Keratinocyte (primary cell): Measurements from ENCODE around the gene PYROXD2.

ENCODE experiments used
- EZH2 ChIP-seq: IDR thresholded peaks from one replicate; pipeline ENCODE4 v1.6.1; 2012; ENCODE audit warnings: inconsistent platforms, mild to moderate bottlenecking, low read length, moderate library complexity
- TF ChIP-seq, protein P1 (sequence below), 3 experiments: IDR thresholded peaks in 1 of 3; conservative IDR thresholded peaks in 1 of 3; optimal IDR thresholded peaks in 1 of 3; 2 replicates in 2 of 3; 3 replicates in 1 of 3; pipeline versions ENCODE3 to v1.5.1; 2011; ENCODE audit warnings: low read length in 3 of 3, mild to moderate bottlenecking in 3 of 3, moderate library complexity in 2 of 3, control low read depth in 1 of 3, inconsistent platforms in 1 of 3; ENCODE audit not compliant: insufficient read depth in 2 of 3; ENCODE audit errors: extremely low read depth in 1 of 3

DNA sequence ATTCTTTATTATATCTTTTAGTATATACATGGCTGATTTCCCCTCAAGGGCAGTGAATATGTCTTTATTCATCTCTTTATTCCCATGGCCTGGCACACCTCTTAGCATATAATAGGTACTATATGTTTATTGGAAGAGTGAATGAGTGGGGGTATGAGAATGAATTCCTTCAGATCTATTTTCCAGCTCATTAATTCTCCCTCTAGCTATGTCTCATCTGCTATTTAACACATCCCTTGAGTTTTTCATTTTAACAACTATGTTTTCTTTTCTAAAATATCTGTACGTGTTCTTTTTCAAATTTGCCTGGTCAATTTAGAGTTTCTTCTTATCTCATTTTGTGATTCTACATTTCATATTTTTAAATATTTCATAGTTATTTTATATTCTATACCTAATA, 17.3 kb upstream of the PYROXD2 start:
- TF ChIP-seq, protein P1, sequence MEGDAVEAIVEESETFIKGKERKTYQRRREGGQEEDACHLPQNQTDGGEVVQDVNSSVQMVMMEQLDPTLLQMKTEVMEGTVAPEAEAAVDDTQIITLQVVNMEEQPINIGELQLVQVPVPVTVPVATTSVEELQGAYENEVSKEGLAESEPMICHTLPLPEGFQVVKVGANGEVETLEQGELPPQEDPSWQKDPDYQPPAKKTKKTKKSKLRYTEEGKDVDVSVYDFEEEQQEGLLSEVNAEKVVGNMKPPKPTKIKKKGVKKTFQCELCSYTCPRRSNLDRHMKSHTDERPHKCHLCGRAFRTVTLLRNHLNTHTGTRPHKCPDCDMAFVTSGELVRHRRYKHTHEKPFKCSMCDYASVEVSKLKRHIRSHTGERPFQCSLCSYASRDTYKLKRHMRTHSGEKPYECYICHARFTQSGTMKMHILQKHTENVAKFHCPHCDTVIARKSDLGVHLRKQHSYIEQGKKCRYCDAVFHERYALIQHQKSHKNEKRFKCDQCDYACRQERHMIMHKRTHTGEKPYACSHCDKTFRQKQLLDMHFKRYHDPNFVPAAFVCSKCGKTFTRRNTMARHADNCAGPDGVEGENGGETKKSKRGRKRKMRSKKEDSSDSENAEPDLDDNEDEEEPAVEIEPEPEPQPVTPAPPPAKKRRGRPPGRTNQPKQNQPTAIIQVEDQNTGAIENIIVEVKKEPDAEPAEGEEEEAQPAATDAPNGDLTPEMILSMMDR (optimal IDR thresholded peaks at IDR 0.05 in 1 of 3, IDR thresholded peaks at IDR 0.05 in 1 of 3, conservative IDR thresholded peaks at IDR 0.05 in 1 of 3; ENCODE audit: extremely low read depth in 1 of 3, insufficient read depth in 2 of 3, low read length in 3 of 3) = no peak
- no peak for TF ChIP-seq EZH2
